HepG2 (cell line): ENCODE data around the gene SLC25A33. TPM values are rescaled to one million over a fixed set of nuclear protein-coding genes. Genes with fewer than 3 reads are reported as not detected.

Source experiments
- BORCS8-MEF2B ChIP-seq: sonication (generic); formaldehyde crosslinking; IDR thresholded peaks from 2 replicates; pipeline ENCODE4 v1.8.0; 2022; ENCODE audit warnings: mild to moderate bottlenecking, missing genetic modification reagents
- MAZ ChIP-seq, 2 experiments: sonication (generic) in 1 of 2; formaldehyde crosslinking in 1 of 2; IDR thresholded peaks; 2 replicates each; pipeline versions ENCODE4 v1.5.0 to v1.6.1; 2012 to 2020; ENCODE audit warnings: low read depth in 2 of 2, mild to moderate bottlenecking in 2 of 2, borderline replicate concordance in 1 of 2, improper control_type of control experiment in 1 of 2, low read length in 1 of 2, missing genetic modification reagents in 1 of 2, moderate library complexity in 1 of 2
- NFKBIZ ChIP-seq: IDR thresholded peaks from 2 replicates; pipeline ENCODE4 v1.6.1; 2018; ENCODE audit warnings: missing genetic modification reagents, missing compliant biosample characterization
- NR2F1 ChIP-seq, 2 experiments: fragments of 450-650 bp in 1 of 2; formaldehyde crosslinking in 1 of 2; IDR thresholded peaks; 2 replicates each; pipeline versions ENCODE4 v1.5.0 to v1.6.1; 2016 to 2020; ENCODE audit warnings: mild to moderate bottlenecking in 1 of 2, missing compliant biosample characterization in 1 of 2, missing genetic modification reagents in 1 of 2, moderate library complexity in 1 of 2
- RBM39 ChIP-seq: fragments of 200-400 bp; formaldehyde crosslinking; IDR thresholded peaks from one replicate; pipeline ENCODE4 v1.6.1; 2018; ENCODE audit warnings: antibody characterized with exemption, mild to moderate bottlenecking, low read depth, low read length; ENCODE audit not compliant: poor library complexity, severe bottlenecking
- SNAI1 ChIP-seq: sonication (generic); formaldehyde crosslinking; IDR thresholded peaks from 2 replicates; pipeline ENCODE4 v1.5.0; 2020; ENCODE audit warnings: mild to moderate bottlenecking, missing genetic modification reagents, borderline replicate concordance
- TCF12 ChIP-seq, 2 experiments: fragments of 450-650 bp in 1 of 2; sonication (generic) in 1 of 2; formaldehyde crosslinking in 1 of 2; IDR thresholded peaks; 2 replicates each; pipeline versions ENCODE4 v1.6.1 to v1.8.0; 2017 to 2022; ENCODE audit warnings: antibody characterized with exemption in 1 of 2, mild to moderate bottlenecking in 1 of 2, missing genetic modification reagents in 1 of 2, moderate library complexity in 1 of 2
- ZBTB38 ChIP-seq: sonication (generic); formaldehyde crosslinking; IDR thresholded peaks from 2 replicates; pipeline ENCODE4 v1.5.1; 2020; ENCODE audit warnings: mild to moderate bottlenecking, missing genetic modification reagents
- ZNF30 ChIP-seq: sonication (generic); formaldehyde crosslinking; IDR thresholded peaks from 2 replicates; pipeline ENCODE4 v1.5.0; 2020; ENCODE audit warnings: mild to moderate bottlenecking, missing genetic modification reagents
- ZSCAN20 ChIP-seq: sonication (generic); formaldehyde crosslinking; IDR thresholded peaks from 2 replicates; pipeline ENCODE4 v1.4.0; 2020; ENCODE audit warnings: missing genetic modification reagents, mild to moderate bottlenecking, borderline replicate concordance
- polyA plus RNA-seq, 8 experiments: library from polyadenylated mRNA; depleted of rRNA in 3 of 8; stranded (reverse) in 7 of 8; unstranded in 1 of 8; fragments of >200 nt; fragmentation: Illumina TruSeq in 4 of 8; extraction: Trizol in 4 of 8; gene quantifications; 2 replicates each; pipeline versions ENCODE4 v1.2.1 to v1.2.3, GENCODE V29; 2011 to 2016; ENCODE audit warnings: low read depth in 4 of 8, missing spikeins in 1 of 8, mixed read lengths in 1 of 8; ENCODE audit not compliant: insufficient read depth in 1 of 8
- total RNA-seq, 5 experiments: library from RNA; depleted of rRNA; stranded (reverse); fragments of >200 nt; fragmentation: Illumina TruSeq; extraction: Trizol; gene quantifications; 2 replicates each; pipeline ENCODE4 v1.2.3, GENCODE V29; 2016; ENCODE audit warnings: low read depth in 1 of 5
- TF ChIP-seq, protein P1 (sequence below): sonication (generic); formaldehyde crosslinking; IDR thresholded peaks from 2 replicates; pipeline ENCODE4 v1.5.1; 2020; ENCODE audit warnings: mild to moderate bottlenecking, missing genetic modification reagents, moderate library complexity
- TF ChIP-seq, protein P2 (sequence below): sonication (generic); formaldehyde crosslinking; IDR thresholded peaks from 2 replicates; pipeline ENCODE4 v1.4.0; 2020; ENCODE audit warnings: missing genetic modification reagents, borderline replicate concordance
- TF ChIP-seq, protein P3 (sequence below): sonication (generic); formaldehyde crosslinking; IDR thresholded peaks from 2 replicates; pipeline ENCODE4 v1.8.1; 2022; ENCODE audit warnings: mild to moderate bottlenecking, missing genetic modification reagents
- TF ChIP-seq, protein P4 (sequence below): IDR thresholded peaks from 2 replicates; pipeline ENCODE4 v1.6.1; 2016; ENCODE audit warnings: low read depth, missing genetic modification reagents, missing compliant biosample characterization

Gene SLC25A33
- total and polyA plus RNA-seq, 2 of the 13 experiments (the other 11 are each of a cell fraction or from before 2014, with no cell fraction given): 15.4 to 50.3 TPM

DNA sequence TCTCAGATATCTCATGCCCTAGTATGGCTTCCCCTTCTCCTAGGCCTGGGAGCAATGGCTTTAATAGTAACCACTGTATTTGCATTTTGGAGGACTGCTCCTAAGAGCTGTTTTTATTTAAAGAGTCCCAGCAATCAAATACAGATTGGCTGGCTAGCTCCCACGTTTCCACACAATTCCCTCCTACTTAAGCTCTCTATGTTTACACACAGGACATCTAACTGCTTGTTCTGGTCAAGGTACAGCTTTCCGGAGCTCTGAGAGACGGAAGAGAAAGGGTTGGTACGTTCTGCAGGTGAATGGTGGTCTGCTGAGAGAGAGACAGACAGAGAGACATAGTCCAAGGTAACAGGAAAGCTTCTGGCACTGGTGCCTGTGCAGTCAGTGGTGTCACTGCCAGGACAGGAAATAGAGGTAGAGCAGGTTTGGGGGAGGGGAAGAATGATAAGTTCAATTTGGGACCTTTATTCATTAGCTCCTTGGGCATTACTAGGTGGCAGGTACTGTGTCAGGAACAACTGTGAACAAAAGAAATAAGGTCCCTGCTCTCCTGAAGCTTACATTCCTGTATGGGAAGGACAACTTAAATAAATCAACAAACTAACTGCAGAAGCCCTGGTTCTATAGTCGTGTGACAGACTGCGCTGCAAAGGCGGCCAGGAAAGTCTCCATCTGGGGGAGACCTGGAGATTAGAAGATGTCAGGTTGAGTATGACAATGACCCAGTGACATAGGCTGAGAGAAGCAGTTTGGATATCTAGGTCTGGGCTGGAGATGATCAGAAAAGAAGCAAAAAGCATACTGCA lies 1.2 kb upstream of the SLC25A33 start (continued):
- TF ChIP-seq ZNF30 (CRISPR knock-in tag) (no peak), ZSCAN20 (no peak), NR2F1 (CRISPR knock-in tag; IDR thresholded peaks at IDR 0.05) (peak in 1 of 2 experiments; percentile 9; a peak in 1 of 4 replicates), BORCS8-MEF2B (0 out of 2 replicates have a peak, but pooled peaks have one; percentile 22), ZBTB38 (CRISPR knock-in tag) (peak; percentile 63; the same call in 1 of the 2 replicates), TCF12 (IDR thresholded peaks at IDR 0.05) (no peak), TCF12 (CRISPR knock-in tag; IDR thresholded peaks at IDR 0.05) (no peak), MAZ (IDR thresholded peaks at IDR 0.05; ENCODE audit: borderline replicate concordance, low read depth, low read length) (no peak), MAZ (CRISPR knock-in tag; IDR thresholded peaks at IDR 0.05; ENCODE audit: low read depth) (no peak), SNAI1 (CRISPR knock-in tag) (no peak), NFKBIZ (CRISPR knock-in tag) (no peak; the same call in 1 of the 2 replicates), RBM39 (no peak)
- TF ChIP-seq, protein P1, sequence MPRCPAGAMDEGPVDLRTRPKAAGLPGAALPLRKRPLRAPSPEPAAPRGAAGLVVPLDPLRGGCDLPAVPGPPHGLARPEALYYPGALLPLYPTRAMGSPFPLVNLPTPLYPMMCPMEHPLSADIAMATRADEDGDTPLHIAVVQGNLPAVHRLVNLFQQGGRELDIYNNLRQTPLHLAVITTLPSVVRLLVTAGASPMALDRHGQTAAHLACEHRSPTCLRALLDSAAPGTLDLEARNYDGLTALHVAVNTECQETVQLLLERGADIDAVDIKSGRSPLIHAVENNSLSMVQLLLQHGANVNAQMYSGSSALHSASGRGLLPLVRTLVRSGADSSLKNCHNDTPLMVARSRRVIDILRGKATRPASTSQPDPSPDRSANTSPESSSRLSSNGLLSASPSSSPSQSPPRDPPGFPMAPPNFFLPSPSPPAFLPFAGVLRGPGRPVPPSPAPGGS (CRISPR knock-in tag): no peak; the same call in 1 of the 2 replicates
- TF ChIP-seq, protein P2, sequence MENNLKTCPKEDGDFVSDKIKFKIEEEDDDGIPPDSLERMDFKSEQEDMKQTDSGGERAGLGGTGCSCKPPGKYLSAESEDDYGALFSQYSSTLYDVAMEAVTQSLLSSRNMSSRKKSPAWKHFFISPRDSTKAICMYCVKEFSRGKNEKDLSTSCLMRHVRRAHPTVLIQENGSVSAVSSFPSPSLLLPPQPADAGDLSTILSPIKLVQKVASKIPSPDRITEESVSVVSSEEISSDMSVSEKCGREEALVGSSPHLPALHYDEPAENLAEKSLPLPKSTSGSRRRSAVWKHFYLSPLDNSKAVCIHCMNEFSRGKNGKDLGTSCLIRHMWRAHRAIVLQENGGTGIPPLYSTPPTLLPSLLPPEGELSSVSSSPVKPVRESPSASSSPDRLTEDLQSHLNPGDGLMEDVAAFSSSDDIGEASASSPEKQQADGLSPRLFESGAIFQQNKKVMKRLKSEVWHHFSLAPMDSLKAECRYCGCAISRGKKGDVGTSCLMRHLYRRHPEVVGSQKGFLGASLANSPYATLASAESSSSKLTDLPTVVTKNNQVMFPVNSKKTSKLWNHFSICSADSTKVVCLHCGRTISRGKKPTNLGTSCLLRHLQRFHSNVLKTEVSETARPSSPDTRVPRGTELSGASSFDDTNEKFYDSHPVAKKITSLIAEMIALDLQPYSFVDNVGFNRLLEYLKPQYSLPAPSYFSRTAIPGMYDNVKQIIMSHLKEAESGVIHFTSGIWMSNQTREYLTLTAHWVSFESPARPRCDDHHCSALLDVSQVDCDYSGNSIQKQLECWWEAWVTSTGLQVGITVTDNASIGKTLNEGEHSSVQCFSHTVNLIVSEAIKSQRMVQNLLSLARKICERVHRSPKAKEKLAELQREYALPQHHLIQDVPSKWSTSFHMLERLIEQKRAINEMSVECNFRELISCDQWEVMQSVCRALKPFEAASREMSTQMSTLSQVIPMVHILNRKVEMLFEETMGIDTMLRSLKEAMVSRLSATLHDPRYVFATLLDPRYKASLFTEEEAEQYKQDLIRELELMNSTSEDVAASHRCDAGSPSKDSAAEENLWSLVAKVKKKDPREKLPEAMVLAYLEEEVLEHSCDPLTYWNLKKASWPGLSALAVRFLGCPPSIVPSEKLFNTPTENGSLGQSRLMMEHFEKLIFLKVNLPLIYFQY (CRISPR knock-in tag): 0 out of 2 replicates have a peak, but pooled peaks have one; percentile 58
- TF ChIP-seq, protein P3, sequence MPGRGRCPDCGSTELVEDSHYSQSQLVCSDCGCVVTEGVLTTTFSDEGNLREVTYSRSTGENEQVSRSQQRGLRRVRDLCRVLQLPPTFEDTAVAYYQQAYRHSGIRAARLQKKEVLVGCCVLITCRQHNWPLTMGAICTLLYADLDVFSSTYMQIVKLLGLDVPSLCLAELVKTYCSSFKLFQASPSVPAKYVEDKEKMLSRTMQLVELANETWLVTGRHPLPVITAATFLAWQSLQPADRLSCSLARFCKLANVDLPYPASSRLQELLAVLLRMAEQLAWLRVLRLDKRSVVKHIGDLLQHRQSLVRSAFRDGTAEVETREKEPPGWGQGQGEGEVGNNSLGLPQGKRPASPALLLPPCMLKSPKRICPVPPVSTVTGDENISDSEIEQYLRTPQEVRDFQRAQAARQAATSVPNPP (CRISPR knock-in tag): 0 out of 2 replicates have a peak, but pooled peaks have one; percentile 30
- TF ChIP-seq, protein P4, sequence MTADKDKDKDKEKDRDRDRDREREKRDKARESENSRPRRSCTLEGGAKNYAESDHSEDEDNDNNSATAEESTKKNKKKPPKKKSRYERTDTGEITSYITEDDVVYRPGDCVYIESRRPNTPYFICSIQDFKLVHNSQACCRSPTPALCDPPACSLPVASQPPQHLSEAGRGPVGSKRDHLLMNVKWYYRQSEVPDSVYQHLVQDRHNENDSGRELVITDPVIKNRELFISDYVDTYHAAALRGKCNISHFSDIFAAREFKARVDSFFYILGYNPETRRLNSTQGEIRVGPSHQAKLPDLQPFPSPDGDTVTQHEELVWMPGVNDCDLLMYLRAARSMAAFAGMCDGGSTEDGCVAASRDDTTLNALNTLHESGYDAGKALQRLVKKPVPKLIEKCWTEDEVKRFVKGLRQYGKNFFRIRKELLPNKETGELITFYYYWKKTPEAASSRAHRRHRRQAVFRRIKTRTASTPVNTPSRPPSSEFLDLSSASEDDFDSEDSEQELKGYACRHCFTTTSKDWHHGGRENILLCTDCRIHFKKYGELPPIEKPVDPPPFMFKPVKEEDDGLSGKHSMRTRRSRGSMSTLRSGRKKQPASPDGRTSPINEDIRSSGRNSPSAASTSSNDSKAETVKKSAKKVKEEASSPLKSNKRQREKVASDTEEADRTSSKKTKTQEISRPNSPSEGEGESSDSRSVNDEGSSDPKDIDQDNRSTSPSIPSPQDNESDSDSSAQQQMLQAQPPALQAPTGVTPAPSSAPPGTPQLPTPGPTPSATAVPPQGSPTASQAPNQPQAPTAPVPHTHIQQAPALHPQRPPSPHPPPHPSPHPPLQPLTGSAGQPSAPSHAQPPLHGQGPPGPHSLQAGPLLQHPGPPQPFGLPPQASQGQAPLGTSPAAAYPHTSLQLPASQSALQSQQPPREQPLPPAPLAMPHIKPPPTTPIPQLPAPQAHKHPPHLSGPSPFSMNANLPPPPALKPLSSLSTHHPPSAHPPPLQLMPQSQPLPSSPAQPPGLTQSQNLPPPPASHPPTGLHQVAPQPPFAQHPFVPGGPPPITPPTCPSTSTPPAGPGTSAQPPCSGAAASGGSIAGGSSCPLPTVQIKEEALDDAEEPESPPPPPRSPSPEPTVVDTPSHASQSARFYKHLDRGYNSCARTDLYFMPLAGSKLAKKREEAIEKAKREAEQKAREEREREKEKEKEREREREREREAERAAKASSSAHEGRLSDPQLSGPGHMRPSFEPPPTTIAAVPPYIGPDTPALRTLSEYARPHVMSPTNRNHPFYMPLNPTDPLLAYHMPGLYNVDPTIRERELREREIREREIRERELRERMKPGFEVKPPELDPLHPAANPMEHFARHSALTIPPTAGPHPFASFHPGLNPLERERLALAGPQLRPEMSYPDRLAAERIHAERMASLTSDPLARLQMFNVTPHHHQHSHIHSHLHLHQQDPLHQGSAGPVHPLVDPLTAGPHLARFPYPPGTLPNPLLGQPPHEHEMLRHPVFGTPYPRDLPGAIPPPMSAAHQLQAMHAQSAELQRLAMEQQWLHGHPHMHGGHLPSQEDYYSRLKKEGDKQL (CRISPR knock-in tag): peak; percentile 85
